HG03469 (cell line): ENCODE data around the gene IGF2.

Experiments used
- ATAC-seq: cut with Tn5 transposase; IDR thresholded peaks from one replicate; pipeline ENCODE4 v1.9.1; 2021; ENCODE audit warnings: mild to moderate bottlenecking, moderate library complexity, moderate number of reproducible peaks; ENCODE audit not compliant: unreplicated experiment

The IGF2 gene

GRCh38 chr11:2105511-2105910 is 33.7 kb downstream of the IGF2 start:
- ATAC-seq = no peak

- no peak for ATAC-seq
Measured at GRCh38 chr11:2104524-2105440, 34.4 kb downstream of the IGF2 start.

- no peak for ATAC-seq
Measured at GRCh38 chr11:2103668-2104523, 35.3 kb downstream of the IGF2 start.

- ATAC-seq = no peak
Measured at GRCh38 chr11:2102883-2103213, 36.3 kb downstream of the IGF2 start.

DNA sequence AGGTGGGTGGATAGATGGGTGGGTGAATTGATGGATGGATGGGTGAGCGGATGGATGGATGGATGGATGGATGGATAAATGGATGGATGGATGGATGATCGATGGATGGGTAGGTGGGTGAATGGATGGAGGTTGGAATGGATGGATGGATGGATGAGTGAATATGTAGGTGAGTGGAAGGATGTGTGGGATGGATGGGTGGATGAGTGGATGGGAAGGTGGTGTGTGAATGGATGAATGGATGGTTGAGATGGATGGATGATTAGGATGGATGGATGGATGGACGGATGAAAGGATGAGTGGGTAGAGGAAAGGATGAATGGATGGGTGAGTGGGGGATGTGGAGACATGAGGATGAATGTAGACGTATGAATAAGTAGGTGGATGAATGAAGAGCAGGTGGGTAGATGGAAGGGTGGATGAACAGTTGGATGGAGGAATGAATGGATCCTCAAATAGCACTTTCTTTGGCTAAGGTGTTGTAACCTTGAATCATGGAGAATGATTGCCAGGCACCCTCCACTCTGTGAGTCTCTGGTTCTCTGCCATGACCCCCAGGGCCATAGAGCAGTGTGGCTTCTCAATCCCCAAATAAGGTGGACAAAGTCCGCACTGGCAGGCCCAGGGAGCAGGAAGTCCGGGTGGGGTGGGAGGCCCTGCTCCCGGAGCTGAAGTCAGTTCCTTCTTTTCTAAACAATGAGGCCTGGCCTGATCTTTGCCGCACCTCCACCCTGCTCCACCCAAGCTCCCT is 36.9 kb downstream of the IGF2 start:
- ATAC-seq = no peak

DNA sequence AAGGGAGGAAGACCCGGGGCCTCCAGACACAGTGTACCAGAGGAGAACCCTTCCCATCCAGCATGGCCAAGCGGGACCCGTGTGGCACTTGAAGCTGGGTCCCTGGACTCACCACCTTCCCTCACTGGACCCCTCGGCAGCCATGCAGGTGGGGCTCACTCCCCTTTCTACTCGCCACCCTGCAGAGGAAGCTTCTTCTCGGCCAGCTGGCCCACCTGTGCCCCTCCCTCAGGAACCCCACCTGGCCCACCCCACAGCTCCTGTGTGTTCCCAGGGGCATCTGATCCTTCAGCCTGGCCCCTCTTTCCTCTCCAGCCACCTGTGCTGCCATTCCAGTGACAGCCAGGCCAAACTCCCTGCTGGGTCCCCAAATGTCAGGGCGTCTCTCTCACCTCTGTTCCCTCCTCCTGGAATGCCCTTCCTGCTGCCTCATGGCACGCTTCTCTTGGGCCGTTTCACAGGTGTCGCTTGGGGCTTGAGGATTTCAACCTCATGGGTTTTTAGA is 38.0 kb downstream of the IGF2 start:
- no peak for ATAC-seq

DNA sequence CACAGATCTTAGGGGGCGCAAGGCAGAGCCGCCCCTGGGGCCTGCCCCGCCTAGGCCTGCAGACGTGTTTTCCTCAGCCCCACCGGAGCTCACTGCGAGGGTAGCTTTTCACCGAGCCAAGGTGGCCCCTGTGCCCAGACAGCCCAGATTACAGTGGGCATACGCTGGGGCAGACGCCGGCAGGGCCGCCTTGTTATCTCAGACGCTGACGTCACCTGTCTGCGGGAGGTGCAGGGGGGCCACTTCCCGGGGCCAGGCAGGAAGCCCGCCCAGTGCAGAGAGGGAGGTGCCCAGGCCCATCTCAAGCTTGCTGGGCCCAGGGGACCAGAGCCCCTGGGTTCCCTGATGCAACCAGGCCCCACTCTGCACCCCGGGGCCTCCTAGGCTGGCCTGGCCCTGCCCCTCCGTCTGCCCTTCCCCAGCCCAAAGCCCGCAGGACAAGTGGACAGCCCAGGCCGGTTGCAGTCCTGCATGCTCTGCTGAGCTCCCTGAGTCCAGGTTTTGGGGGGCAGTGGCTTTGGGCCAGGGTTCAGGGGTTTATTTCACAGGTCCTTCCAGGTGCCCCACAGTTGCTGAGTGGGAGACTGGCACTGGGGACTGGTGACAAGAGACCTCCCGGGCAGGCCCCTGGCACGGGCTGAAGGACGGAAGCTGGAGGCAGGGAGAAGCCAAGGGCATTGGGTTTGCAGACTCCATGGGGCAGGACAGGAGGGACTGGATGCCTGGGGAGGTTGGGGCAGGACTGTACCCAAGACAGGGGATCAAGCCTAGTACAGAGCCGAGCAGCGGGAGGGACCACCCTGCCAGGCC is 38.6 kb downstream of the IGF2 start:
- no peak for ATAC-seq

GRCh38 chr11:2099516-2100349 is 39.5 kb downstream of the IGF2 start:
- ATAC-seq = no peak

DNA sequence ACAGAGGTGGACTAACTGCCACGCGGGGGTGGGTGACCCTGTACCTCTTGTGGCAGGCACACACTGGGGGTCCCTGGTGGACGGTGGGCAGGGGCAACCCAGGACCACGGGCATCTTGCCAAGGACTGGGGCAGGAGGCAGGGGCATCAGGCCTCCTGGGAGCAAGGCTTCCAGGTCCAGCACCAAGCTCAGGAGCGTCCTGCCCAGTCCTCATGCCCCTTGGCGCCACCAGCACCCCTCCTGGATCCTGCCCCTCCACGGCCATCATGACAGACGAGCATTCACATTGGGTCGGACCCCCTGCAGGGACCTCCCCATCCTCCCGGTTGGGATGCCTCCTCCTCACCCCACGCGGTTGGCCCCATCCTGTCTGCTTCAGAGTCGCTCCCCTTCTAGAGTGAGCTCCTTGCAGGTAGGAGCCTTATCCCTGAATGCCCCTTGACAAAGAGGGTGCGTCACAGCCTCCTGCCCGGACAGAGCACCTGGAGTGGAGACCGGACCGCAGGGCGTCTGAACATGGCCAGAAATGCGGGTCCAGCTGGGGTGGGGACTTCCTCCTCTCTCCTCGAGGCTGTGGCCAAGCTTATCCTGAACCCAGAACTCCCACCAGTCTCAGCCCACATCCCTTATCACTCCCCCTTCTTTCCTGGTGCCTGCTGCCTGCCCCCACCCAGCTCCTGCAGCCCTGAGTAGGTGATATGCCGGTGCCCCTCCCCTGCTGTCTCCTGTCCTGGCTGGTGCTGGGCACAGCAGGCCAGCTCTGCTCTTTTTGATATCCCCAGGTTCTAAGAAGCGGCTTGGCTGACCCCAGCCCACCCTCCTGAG is 40.3 kb downstream of the IGF2 start:
- no peak for ATAC-seq

GRCh38 chr11:2097998-2098690 is 41.0 kb downstream of the IGF2 start:
- ATAC-seq = no peak

DNA sequence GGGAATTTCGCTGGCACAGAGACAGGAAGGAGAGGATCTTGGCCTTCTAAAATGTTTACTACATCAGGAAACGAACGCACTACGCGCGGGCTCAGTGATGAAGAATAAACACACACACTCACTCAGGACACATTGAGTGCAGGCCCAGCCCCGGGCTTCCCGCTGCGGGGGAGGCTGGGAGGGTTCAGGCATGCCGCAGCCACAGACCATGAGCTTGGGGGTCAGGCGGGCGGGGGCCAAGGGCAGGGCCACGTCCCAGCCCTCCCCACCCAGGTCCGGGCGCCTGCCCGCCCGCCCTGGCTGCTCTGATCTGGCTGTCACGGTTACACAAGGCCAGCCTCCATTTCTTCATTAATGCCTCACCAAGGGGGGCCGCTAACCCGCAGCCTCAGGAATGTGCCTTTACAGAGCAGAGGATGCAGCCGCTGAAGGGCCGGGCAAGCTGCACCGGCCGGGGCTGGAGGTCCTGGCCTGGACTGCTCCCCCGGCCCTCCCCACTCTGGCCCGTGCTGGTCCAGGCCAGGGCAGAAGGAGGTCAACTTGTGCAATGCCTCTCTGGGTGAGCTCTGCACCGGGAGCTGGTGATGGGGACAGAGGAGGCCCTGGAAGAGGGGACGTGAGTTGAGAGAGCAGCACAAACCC is 41.7 kb downstream of the IGF2 start:
- ATAC-seq = no peak

DNA sequence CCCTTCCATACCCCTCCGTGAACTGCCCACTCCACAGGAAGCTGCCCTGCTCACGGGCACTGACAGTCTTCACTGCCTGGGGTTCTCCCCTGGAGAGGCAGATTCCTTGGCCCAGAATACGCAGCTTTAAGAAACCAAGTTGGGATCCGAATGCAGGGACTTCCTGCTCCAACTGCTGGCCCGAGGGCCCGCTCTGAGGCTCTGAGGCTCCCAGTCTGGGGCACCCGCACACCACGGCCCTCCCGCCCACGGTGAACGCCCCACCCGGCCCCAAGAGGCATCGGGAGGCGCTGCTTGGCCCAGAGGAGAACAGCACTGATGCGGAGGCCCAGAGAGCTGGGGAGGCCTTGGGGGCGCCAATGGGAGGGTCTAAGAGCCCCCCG is 42.3 kb downstream of the IGF2 start:
- ATAC-seq = no peak

GRCh38 chr11:2096011-2096918 is 42.9 kb downstream of the IGF2 start:
- ATAC-seq = no peak

GRCh38 chr11:2095542-2095941 is 43.6 kb downstream of the IGF2 start:
- no peak for ATAC-seq

DNA sequence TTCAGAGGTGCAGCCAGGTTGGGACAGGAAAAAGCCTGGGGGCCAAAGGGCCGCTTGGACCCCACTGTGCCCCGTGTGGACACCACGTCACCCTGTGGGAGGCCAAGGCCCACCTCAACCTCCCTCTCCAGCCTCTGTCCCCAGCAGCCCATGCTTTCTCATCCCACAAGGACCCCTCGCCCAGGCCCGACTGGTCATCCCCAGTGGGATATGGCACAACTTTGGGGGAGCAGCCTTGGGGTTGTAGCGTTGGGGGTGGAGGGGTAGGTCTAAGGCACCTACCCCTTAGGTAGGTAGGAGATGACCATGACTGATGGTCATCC is 44.0 kb downstream of the IGF2 start:
- ATAC-seq = no peak

DNA sequence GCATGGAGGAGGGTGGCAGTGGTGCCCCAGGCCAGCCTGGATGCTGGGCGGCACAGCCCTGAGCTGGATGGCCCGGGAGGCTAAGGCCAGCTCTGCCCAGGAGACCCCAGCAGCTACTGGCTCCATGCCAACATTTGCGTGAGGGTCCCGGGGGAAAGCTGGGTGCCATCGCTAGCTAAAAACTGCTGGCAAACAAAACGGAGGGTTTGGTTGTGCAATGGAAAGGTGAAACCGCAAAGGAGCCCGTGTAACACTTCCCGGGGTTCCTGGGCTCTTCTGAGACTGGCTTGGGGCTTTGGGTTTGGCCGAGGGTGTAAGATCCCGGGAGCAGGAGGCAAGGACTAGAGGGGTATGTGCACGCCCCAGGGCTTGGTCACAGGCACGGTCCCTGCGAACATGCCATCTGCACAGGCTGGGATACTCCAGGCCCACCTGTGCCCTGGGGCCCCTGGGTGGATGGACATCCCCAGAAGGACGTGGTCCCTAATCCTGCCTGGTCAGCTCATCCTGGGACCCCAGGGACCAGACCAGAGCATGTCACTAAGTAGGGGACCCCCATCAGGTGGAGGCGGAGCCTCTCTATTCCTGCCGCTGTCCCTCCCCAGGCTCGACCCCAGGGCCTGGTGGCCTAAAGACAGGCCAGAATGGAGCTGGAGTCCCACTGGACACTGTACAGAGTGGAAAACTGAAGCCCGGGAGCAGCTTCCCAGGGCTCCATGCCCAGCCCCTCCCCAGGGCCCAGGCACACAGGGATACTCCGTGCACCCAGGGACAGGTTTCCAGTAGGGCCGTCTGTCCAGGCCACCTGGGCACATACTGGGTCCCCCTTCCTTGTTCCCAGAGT is 44.6 kb downstream of the IGF2 start:
- no peak for ATAC-seq
